GM18870 (cell line): ENCODE results near the gene TLE1.

Experiments
- ATAC-seq: cut with Tn5 transposase; IDR thresholded peaks from one replicate; pipeline ENCODE4 v1.9.1; 2021; ENCODE audit warnings: moderate library complexity; ENCODE audit not compliant: unreplicated experiment

TLE1 gene

DNA sequence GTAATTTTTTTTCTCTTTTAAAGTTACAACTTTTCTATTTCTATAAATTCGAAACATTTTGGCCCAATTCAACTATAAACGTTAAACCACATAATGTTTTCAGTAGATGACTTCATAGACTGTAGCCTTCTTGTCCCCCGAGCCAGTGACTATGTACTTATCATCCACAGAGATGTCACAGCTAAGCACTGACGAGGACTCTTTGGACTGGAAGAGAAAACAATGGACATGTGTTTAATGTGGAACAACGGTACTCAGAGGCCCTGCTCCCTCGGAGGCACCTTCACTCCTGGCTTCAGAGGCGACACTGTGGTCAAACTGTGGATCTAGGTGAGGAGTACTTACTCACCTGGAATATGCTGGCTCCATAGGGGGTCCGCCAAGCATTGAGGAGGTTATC is 105.2 kb downstream of the TLE1 start:
- no peak for ATAC-seq

GRCh38 chr9:81581986-81582385 is 107.4 kb downstream of the TLE1 start:
- ATAC-seq: no peak

DNA sequence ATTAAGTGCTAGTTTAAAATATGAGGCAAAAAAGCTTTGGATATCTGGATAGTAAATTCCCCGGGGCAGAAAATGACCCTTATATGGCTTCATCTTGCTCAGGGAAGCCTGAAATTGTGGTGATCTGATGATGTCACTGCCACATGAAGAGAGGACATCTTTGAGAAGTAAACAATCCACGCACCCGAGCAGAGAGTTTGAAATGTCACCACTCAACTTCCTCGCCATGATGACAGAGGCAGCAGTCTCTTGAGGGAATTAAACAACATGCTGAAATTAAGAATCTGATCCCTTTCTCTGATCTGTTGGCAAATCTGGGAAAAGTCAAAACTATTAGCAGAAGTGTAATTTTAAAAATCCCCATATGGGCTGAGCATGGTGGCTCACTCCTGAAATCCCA is 110.0 kb downstream of the TLE1 start:
- ATAC-seq: no peak

DNA sequence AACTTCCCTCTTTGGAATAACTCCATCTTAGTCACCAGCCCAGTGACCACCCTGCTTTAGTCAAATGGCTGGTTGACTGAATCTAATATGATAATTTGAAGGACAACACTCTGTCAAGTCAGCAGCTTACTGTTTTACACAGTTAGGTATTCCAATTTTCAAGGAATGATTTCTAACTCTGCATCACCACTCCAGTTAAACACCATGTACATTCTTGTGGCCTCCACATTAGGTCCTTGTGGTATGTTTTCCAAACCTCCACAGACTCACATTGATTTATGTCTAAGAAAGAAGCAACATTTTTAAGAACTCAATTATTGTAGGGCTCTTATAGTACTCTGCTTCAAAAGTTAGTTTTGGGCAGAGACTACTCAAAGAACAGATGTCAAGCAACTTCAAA is 110.7 kb downstream of the TLE1 start:
- ATAC-seq: no peak

GRCh38 chr9:81575956-81576355 is 113.4 kb downstream of the TLE1 start:
- no peak for ATAC-seq

DNA sequence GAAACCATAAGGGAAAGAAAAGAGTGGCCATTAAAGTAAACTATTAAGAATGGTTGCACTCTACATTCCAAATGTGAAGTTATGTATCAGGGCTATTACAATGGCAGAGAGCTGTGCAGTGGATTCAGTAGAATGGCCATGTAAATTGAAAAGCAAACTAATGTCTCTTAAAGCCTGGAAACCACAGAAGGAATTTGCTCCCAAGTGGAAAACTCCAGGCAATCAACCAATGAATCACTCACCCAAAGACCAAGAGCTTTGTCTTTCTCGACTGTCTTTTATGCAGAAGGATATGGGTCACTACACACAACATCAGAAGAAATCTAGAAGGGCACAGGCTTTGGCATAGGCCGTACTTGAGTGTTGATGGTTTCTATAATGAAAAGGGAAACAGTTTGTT is 114.9 kb downstream of the TLE1 start:
- ATAC-seq: no peak

DNA sequence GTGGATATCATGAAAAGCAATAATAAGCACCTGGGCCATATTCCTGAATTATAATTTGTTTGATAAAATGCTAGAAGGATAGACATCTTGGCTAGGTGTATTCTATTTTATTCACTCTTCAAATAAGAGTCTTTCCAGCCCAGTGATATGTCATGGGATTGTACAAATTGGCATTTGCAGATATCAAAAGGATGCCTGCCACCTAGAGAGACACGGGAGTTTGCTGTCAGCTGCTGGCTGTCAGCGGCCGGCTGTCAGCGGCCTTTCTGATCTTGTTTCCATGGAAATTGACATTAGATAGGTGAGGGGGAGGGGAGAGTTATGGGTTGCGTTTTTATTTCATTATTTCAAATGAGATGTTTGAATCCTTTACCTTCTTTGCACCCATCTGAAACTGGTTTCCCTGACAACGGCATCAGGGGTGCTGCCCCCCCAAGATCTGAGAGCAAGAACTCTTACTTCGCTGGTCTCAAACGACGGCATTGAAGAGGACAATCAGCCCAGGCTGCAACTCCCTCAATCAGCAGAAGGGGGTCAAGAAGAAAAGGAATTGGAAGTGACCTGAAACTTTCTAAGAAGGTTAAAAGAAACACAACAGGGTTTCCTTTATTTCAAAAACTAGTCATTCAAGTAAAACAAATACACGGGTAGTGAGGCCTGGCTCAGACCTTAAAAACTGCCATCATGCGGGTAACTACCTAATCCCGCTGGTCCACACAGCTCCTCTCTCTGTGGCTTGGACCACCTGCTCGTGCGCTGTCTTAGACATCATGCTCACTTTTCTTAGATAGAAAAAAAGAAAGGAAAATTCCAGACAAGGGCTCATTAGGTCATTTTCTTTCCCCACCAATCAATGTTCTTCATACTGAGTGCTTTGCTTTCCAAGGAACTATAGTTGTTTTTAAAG is 115.7 kb downstream of the TLE1 start:
- ATAC-seq: no peak

GRCh38 chr9:81570083-81570482 is 119.3 kb downstream of the TLE1 start:
- no peak for ATAC-seq

DNA sequence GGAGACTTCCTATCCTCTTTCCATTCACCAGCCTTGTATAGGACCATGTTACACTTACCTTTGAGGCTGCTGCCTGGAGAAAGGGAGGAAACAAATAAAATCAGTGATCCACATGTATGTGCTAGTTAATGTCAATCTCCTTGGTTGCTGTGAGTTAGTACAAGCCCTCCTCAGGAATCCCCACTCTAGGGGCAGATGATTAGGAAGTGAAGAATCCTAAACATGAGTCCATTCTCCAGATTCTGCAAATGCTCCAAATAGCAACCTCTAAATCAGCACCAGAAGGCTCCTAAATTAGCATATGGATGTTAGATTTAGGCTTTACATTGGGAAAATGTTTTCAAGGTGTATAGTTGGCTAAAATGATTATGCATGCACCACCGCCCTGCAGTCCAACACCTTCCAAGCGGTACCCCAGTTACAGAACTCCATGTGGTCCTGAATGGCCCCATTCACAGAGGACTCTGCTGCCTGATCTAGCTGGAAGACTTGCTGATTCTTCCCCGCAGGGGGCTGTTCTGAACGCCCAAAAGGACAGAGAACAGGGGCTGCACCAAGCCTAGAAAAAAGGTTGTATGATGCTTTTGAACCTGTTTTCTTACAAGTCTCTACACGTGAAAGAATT is 123.2 kb downstream of the TLE1 start:
- ATAC-seq: no peak

- no peak for ATAC-seq
Observed at GRCh38 chr9:81565609-81566008, 123.7 kb downstream of the TLE1 start.

GRCh38 chr9:81565144-81565543 is 124.2 kb downstream of the TLE1 start:
- no peak for ATAC-seq

DNA sequence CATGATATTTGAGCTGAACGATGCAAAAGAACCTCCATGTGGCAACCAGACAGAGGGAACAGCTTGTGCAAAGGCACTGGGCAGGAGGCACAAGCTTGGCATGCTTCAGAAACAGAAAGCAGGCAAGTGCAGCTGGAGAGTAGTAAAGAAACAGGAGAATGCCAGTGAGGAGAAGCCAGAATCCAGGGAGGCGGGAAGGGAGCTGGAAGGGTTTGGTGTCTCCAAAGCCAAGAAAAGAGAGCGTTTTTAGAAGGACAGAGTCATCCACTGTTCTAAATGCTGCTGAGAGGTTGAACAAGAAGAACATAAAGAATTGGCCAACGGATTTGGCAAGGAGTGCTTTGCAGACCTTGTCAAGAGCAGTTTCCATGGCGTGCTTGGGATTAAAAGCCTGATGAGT is 124.7 kb downstream of the TLE1 start:
- ATAC-seq: no peak

GRCh38 chr9:81563739-81564138 is 125.6 kb downstream of the TLE1 start:
- no peak for ATAC-seq

- ATAC-seq: no peak
Observed at GRCh38 chr9:81563020-81563407, 126.3 kb downstream of the TLE1 start.

DNA sequence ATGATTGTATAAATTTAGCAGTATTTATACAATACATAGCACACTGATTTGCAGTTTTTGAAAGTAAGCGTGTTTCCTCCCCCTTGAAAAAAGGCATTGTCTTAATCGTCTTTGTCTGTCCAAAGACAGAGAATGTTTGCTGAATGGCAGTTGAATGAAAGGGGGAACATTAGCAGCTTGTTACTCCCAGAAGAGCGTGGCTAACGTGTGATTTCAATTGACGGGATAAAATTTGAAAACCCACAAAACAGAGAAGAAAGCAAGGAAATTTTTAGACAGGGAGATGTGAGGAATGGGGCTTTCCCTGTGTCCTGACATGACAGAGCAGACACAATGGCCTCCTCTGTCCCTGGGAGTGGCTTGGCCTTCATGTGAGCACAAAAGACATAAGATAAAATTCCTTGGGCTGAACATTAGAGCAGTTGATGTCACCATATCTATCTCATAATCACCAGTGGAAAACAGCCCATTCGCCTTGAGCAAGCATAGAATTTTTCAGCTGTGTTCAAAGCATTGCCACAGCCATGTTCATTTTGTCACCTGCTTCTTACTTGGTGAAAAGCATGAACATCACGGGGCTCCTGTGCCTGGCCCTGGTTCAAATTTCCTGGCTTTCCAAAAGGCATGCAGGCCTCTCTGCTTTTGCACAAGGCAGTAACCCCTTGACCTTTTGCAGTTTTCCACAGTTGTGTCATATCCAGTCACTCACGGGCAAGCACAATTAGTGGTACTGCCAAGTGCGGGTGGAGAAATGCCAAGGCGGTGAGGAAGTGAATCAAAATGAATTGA is 126.9 kb downstream of the TLE1 start:
- ATAC-seq: no peak

DNA sequence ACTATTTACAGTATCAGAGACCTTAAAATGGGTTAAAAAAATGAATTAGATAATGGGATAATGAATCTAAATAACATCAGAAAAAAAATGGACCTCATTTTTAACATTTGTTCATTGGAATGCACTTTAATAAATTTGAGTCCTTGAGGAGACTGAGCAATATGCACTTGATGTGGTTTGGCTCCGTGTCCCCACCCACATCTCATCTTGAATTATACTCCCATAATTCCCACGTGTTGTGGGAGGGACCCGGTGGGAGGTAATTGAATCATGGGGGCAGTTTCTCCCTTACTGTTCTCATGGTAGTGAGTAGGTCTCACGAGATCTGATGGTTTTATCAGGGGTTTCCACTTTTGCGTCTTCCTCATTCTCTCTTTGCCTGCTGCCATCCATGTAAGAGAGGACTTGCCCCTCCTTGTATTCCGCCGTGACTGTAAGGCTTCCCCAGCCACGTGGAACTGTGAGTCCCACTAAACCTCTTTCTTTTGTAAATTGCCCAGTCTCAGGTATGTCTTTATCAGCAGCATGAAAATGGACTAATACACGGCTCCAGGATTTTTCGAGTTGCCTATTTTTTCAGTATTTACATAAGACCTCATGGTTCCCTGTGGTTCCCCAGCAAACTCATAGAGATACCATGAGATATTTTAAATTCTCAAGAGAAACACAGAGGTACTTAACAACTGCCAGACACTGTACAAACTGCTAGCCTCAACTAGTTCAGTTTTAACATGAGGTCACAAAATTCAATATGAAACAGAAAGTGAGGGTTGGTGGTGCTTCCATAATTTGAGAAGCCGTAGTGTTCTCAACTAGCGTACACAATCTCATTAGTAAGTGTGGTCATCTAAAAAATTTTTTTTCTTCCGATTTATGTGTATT is 128.3 kb downstream of the TLE1 start:
- ATAC-seq: no peak

DNA sequence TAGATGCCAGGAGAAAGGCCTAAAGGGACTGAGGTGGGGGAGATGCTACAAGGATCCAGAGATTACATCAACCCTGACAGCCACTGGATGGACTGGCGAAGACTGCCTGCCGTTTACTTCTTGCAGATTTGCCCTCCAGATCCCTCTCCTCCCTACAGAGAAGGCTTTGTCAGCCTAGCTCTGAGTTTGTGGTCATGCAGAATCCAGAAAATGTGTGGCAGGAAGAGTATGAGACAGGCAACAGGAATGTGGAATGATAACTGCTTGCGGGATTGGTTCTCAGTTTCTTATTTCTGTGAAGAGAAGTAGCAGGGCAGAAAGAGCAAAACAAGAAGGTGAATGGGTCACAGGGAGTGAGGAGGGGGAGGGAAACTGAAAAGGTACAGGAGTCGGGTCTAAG is 129.6 kb downstream of the TLE1 start:
- ATAC-seq: no peak

DNA sequence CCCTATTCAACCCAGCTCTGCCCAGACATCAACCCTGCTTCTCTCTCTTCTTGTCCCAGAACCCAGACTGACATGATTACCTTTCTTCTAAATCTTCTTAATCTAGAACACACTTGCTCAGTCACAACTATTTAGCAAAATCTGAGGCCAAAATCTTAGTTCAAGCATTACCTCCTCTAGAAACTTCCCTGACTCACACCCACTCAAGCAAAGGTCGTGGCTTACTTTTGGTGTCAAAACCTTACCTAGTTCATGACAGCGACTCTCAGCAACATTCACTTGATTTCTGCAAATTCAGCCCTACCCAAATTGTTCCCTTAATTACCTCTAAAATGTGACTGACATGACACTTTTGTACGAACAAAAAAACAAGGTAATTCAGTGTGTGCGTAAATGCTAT is 130.2 kb downstream of the TLE1 start:
- no peak for ATAC-seq

- ATAC-seq: no peak
Observed at GRCh38 chr9:81558091-81558830, 131.1 kb downstream of the TLE1 start.

- no peak for ATAC-seq
Observed at GRCh38 chr9:81557452-81558090, 131.8 kb downstream of the TLE1 start.
